NCI-H128 (cell line): ENCODE results near the gene GTF2A1.
"Not testable (repeated sequence)": the region's sequence is repeated elsewhere in the genome, so short reads cannot be mapped to it uniquely, and the experiment has no call there.

ENCODE experiments used
- DNase-seq: peaks from one replicate; lab custom pipeline; 2025; ENCODE audit not compliant: unreplicated experiment; lab: John Stamatoyannopoulos, UW

The GTF2A1 gene

GRCh38 chr14:81233615-81234014, 12.9 kb upstream of the GTF2A1 start:
- DNase-seq = no peak

- no peak for DNase-seq
Observed at GRCh38 chr14:81231540-81231939, 10.8 kb upstream of the GTF2A1 start.

GRCh38 chr14:81224222-81224621, 3.5 kb upstream of the GTF2A1 start:
- DNase-seq = no peak

- not testable (repeated sequence) for DNase-seq
Observed at GRCh38 chr14:81223788-81224187, 3.0 kb upstream of the GTF2A1 start.

- no peak for DNase-seq
Observed at GRCh38 chr14:81222691-81223090, 1.9 kb upstream of the GTF2A1 start.

GRCh38 chr14:81222126-81222525, 1.4 kb upstream of the GTF2A1 start:
- DNase-seq = no peak

- no peak for DNase-seq
Observed at GRCh38 chr14:81221579-81222102, 882 bp upstream of the GTF2A1 start.

GRCh38 chr14:81220580-81220829, 254 bp downstream of the GTF2A1 start:
- no peak for DNase-seq

- DNase-seq = no peak
Observed at GRCh38 chr14:81219759-81220579, 790 bp downstream of the GTF2A1 start.

- peak; percentile 99 for DNase-seq
Observed at GRCh38 chr14:81219210-81219758, 1.5 kb downstream of the GTF2A1 start.

- DNase-seq = no peak
Observed at GRCh38 chr14:81211844-81212243, 8.9 kb downstream of the GTF2A1 start.

- no peak for DNase-seq
Observed at GRCh38 chr14:81209167-81209836, 11.5 kb downstream of the GTF2A1 start.

GRCh38 chr14:81208489-81208888, 12.3 kb downstream of the GTF2A1 start:
- DNase-seq = no peak

GRCh38 chr14:81206115-81206514, 14.6 kb downstream of the GTF2A1 start:
- DNase-seq = no peak

- no peak for DNase-seq
Observed at GRCh38 chr14:81205639-81206038, 15.1 kb downstream of the GTF2A1 start.

GRCh38 chr14:81200054-81200453, 20.7 kb downstream of the GTF2A1 start:
- no peak for DNase-seq

GRCh38 chr14:81199084-81199483, 21.7 kb downstream of the GTF2A1 start:
- DNase-seq = no peak

- no peak for DNase-seq
Observed at GRCh38 chr14:81198651-81199050, 22.1 kb downstream of the GTF2A1 start.

- DNase-seq = no peak
Observed at GRCh38 chr14:81193924-81194633, 26.7 kb downstream of the GTF2A1 start.

GRCh38 chr14:81192594-81192993, 28.2 kb downstream of the GTF2A1 start:
- DNase-seq = no peak

GRCh38 chr14:81187832-81188522, 32.8 kb downstream of the GTF2A1 start:
- no peak for DNase-seq
